Measurements from ENCODE around the gene NDUFS8.
A peak's percentile ranks its signal among the peaks of the same experiment; 100 is the strongest.

The NDUFS8 gene

GRCh38 chr11:68017980-68018729, 12.3 kb upstream of the NDUFS8 start:
- no peak for TF ChIP-seq FOXM1 (IDR thresholded peaks at IDR 0.05; ENCODE audit: borderline replicate concordance, low read depth)
- TF ChIP-seq CREB1 (IDR thresholded peaks at IDR 0.05; ENCODE audit: low read depth): no peak
- no peak for TF ChIP-seq TEAD4 (IDR thresholded peaks at IDR 0.05)
- no peak for TF ChIP-seq MAX (IDR thresholded peaks at IDR 0.05)
- no peak for TF ChIP-seq USF1 (IDR thresholded peaks at IDR 0.05)
- no peak for TF ChIP-seq YY1 (IDR thresholded peaks at IDR 0.05; ENCODE audit: low read depth)

- no peak for TF ChIP-seq RAD21 (IDR thresholded peaks at IDR 0.05; ENCODE audit: low read depth)
- no peak for TF ChIP-seq CEBPB (IDR thresholded peaks at IDR 0.05)
- no peak for TF ChIP-seq TEAD4 (IDR thresholded peaks at IDR 0.05)
- TF ChIP-seq FOXM1 (IDR thresholded peaks at IDR 0.05; ENCODE audit: borderline replicate concordance, low read depth): no peak
- no peak for TF ChIP-seq YY1 (IDR thresholded peaks at IDR 0.05; ENCODE audit: low read depth)
- no peak for TF ChIP-seq EP300 (IDR thresholded peaks at IDR 0.05; ENCODE audit: borderline replicate concordance)
- no peak for TF ChIP-seq NFIC (IDR thresholded peaks at IDR 0.05)
- TF ChIP-seq EGR1 (IDR thresholded peaks at IDR 0.05): no peak
- TF ChIP-seq ZBTB7A (IDR thresholded peaks at IDR 0.05; ENCODE audit: low read depth): no peak
- TF ChIP-seq USF1 (IDR thresholded peaks at IDR 0.05): no peak
- no peak for TF ChIP-seq CREB1 (IDR thresholded peaks at IDR 0.05; ENCODE audit: low read depth)
- no peak for TF ChIP-seq REST (IDR thresholded peaks at IDR 0.05; ENCODE audit: low read depth)
- no peak for TF ChIP-seq TAF1 (IDR thresholded peaks at IDR 0.05; ENCODE audit: low read depth)
These were observed 11.7 kb upstream of the NDUFS8 start for GRCh38 chr11:68018730-68019190.

- TF ChIP-seq CREB1 (IDR thresholded peaks at IDR 0.05; ENCODE audit: low read depth) (no peak), YY1 (IDR thresholded peaks at IDR 0.05; ENCODE audit: low read depth) (no peak), CEBPB (IDR thresholded peaks at IDR 0.05) (no peak)
These were observed 11.0 kb upstream of the NDUFS8 start for GRCh38 chr11:68019486-68019885.

- TF ChIP-seq USF1 (IDR thresholded peaks at IDR 0.05) (no peak), NFIC (IDR thresholded peaks at IDR 0.05) (no peak), TCF12 (IDR thresholded peaks at IDR 0.05; ENCODE audit: low read depth) (no peak), ZBTB7A (IDR thresholded peaks at IDR 0.05; ENCODE audit: low read depth) (no peak), TEAD4 (IDR thresholded peaks at IDR 0.05) (no peak), FOXM1 (IDR thresholded peaks at IDR 0.05; ENCODE audit: borderline replicate concordance, low read depth) (no peak), EP300 (IDR thresholded peaks at IDR 0.05; ENCODE audit: borderline replicate concordance) (no peak), RAD21 (IDR thresholded peaks at IDR 0.05; ENCODE audit: low read depth) (no peak), TAF1 (IDR thresholded peaks at IDR 0.05; ENCODE audit: low read depth) (no peak), MAX (IDR thresholded peaks at IDR 0.05) (no peak), CREB1 (IDR thresholded peaks at IDR 0.05; ENCODE audit: low read depth) (no peak), EGR1 (IDR thresholded peaks at IDR 0.05) (no peak), YY1 (IDR thresholded peaks at IDR 0.05; ENCODE audit: low read depth) (no peak), CEBPB (IDR thresholded peaks at IDR 0.05) (no peak), REST (IDR thresholded peaks at IDR 0.05; ENCODE audit: low read depth) (no peak)
These were observed 9.9 kb upstream of the NDUFS8 start for GRCh38 chr11:68020575-68020974.

GRCh38 chr11:68021167-68021787, 9.2 kb upstream of the NDUFS8 start:
- no peak for TF ChIP-seq TEAD4 (IDR thresholded peaks at IDR 0.05)
- TF ChIP-seq EP300 (IDR thresholded peaks at IDR 0.05; ENCODE audit: borderline replicate concordance): no peak
- peak; percentile 85 for TF ChIP-seq RAD21 (IDR thresholded peaks at IDR 0.05; ENCODE audit: low read depth)
- no peak for TF ChIP-seq NFIC (IDR thresholded peaks at IDR 0.05)
- TF ChIP-seq TAF1 (IDR thresholded peaks at IDR 0.05; ENCODE audit: low read depth): 0 out of 2 replicates have a peak, but pooled peaks have one; percentile 12
- TF ChIP-seq FOXM1 (IDR thresholded peaks at IDR 0.05; ENCODE audit: borderline replicate concordance, low read depth): no peak
- no peak for TF ChIP-seq USF1 (IDR thresholded peaks at IDR 0.05)
- TF ChIP-seq YY1 (IDR thresholded peaks at IDR 0.05; ENCODE audit: low read depth): no peak
- no peak for TF ChIP-seq REST (IDR thresholded peaks at IDR 0.05; ENCODE audit: low read depth)
- TF ChIP-seq EGR1 (IDR thresholded peaks at IDR 0.05): peak; percentile 34; the same call in 1 of the 2 replicates
